ENCODE measurements around the gene IQGAP3. TPM values are rescaled to one million over a fixed set of nuclear protein-coding genes. Genes with fewer than 3 reads are reported as not detected.

The IQGAP3 gene
- total and polyA plus RNA-seq, 2 of the 4 experiments (the other 2 are of a cell fraction), result 12.5 to 13.6 TPM

- no TSS peak for BruUV-seq (replicated peaks)
- WGBS, 2 experiments (ENCODE audit: extremely low coverage in 2 of 2, insufficient read length in 1 of 2), result no CpG with 5 or more reads among the region's 3 CpGs
Observed at GRCh38 chr1:156551066-156551643, 21.2 kb downstream of the IQGAP3 start.

More at GRCh38 chr1:156551066-156551643, 21.2 kb downstream of the IQGAP3 start:
- Histone ChIP-seq H3K9me1 (ENCODE audit: insufficient read depth, low read length) (peaks cover 13% of the 10 kb centered on the region), H3K79me1 (ENCODE audit: low read depth in 1 of 2, low read length in 2 of 2) (peaks cover 0 to 22% of the 10 kb centered on the region in 2 experiments; a peak in 3 of 4 replicates), H2BK20ac (ENCODE audit: low read depth, low read length) (no peak overlapping the region), H2AFZ (replicated peaks; ENCODE audit: low read length, poor library complexity) (peak overlapping the region; percentile 32), H3K9ac (ENCODE audit: low read depth, low read length) (no peak overlapping the region), H2AK5ac (ENCODE audit: low read depth, low read length) (no peak overlapping the region), H4K20me1 (ENCODE audit: insufficient read depth, low read length) (no peaks in the 10 kb centered on the region), H3K27ac (ENCODE audit: insufficient read depth, low read length) (no peak overlapping the region), H3K36me3 (ENCODE audit: control insufficient read depth, insufficient read depth, low read length) (peaks cover 13% of the 10 kb centered on the region), H3K18ac (ENCODE audit: low read depth, low read length) (no peak overlapping the region), H3K9me3 (ENCODE audit: control insufficient read depth, insufficient read depth, low read length) (no peaks in the 10 kb centered on the region), H2BK15ac (ENCODE audit: low read depth, low read length) (no peak overlapping the region), H4K5ac (ENCODE audit: low read depth, low read length) (no peak overlapping the region), H3K4ac (ENCODE audit: low read depth, low read length) (no peak overlapping the region), H2AK9ac (replicated peaks; ENCODE audit: low read depth, low read length, poor library complexity) (no peak overlapping the region), H3K56ac (ENCODE audit: extremely low read depth, insufficient read depth, low read length) (no peak overlapping the region), H4K91ac (ENCODE audit: insufficient read depth, low read depth, low read length) (no peak overlapping the region), H3K4me2 (ENCODE audit: low read depth, low read length) (no peak overlapping the region), H3K23ac (ENCODE audit: low read depth, low read length) (no peak overlapping the region), H3K4me3 (ENCODE audit: insufficient read depth, low read depth, low read length) (no peak overlapping the region), H2BK120ac (ENCODE audit: low read depth, low read length) (no peak overlapping the region), H2BK5ac (ENCODE audit: low read depth, low read length, poor library complexity, severe bottlenecking) (no peak overlapping the region), H4K8ac (ENCODE audit: low read depth in 2 of 2, low read length in 2 of 2) (no peak overlapping the region), H3K27me3 (ENCODE audit: control insufficient read depth, insufficient read depth, low read length) (no peaks in the 10 kb centered on the region), H3K14ac (replicated peaks; ENCODE audit: low read depth, low read length) (no peak overlapping the region), H3K4me1 (ENCODE audit: control insufficient read depth, insufficient read depth, low read length) (no peaks in the 10 kb centered on the region)
- intact Hi-C loops (cut with micrococcal nuclease) (no loop called here), dilution Hi-C loops (cut with HindIII; ENCODE audit: low sequenced_read_pairs, unreplicated experiment) (no loop called here), in situ Hi-C loops (cut with MboI; ENCODE audit: low sequenced_read_pairs) (no loop called here)
- CTCF ChIA-PET, result no interaction called here
- ATAC-seq (ENCODE audit: low read depth), result no peak
- no peak for DNase-seq
- POLR2A ChIA-PET (ENCODE audit: unreplicated experiment), result no interaction called here
- no peak for TF ChIP-seq MAZ (IDR thresholded peaks at IDR 0.05; ENCODE audit: borderline replicate concordance, low read depth, low read length)
- no peak for TF ChIP-seq RAD21 (IDR thresholded peaks at IDR 0.05; ENCODE audit: low read length)
- TF ChIP-seq CHD1 (IDR thresholded peaks at IDR 0.05; ENCODE audit: low read depth, low read length), result no peak
- no peak for TF ChIP-seq POLR2A (IDR thresholded peaks at IDR 0.05; ENCODE audit: low read depth, low read length)
- no peak for TF ChIP-seq ELK1 (IDR thresholded peaks at IDR 0.05; ENCODE audit: borderline replicate concordance, low read depth, low read length)
- TF ChIP-seq USF2 (IDR thresholded peaks at IDR 0.05; ENCODE audit: low read depth, low read length), result no peak
- TF ChIP-seq RCOR1 (IDR thresholded peaks at IDR 0.05; ENCODE audit: insufficient replicate concordance, low read length), result no peak
- TF ChIP-seq, protein P1, sequence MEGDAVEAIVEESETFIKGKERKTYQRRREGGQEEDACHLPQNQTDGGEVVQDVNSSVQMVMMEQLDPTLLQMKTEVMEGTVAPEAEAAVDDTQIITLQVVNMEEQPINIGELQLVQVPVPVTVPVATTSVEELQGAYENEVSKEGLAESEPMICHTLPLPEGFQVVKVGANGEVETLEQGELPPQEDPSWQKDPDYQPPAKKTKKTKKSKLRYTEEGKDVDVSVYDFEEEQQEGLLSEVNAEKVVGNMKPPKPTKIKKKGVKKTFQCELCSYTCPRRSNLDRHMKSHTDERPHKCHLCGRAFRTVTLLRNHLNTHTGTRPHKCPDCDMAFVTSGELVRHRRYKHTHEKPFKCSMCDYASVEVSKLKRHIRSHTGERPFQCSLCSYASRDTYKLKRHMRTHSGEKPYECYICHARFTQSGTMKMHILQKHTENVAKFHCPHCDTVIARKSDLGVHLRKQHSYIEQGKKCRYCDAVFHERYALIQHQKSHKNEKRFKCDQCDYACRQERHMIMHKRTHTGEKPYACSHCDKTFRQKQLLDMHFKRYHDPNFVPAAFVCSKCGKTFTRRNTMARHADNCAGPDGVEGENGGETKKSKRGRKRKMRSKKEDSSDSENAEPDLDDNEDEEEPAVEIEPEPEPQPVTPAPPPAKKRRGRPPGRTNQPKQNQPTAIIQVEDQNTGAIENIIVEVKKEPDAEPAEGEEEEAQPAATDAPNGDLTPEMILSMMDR (conservative IDR thresholded peaks at IDR 0.05; ENCODE audit: low read depth, low read length), result no peak
- TF ChIP-seq CEBPB (IDR thresholded peaks at IDR 0.05; ENCODE audit: low read depth, low read length), result no peak
- TF ChIP-seq SMC3 (IDR thresholded peaks at IDR 0.05; ENCODE audit: low read depth, low read length), result no peak
- TF ChIP-seq FOS (IDR thresholded peaks at IDR 0.05; ENCODE audit: low read depth, low read length), result no peak
- no peak for TF ChIP-seq MAFK (IDR thresholded peaks at IDR 0.05; ENCODE audit: low read depth, low read length)
- no peak for TF ChIP-seq MXI1 (IDR thresholded peaks at IDR 0.05; ENCODE audit: borderline replicate concordance, low read depth, low read length)
- TF ChIP-seq NFE2L2 (IDR thresholded peaks at IDR 0.05; ENCODE audit: low read depth, low read length), result no peak
- no peak for TF ChIP-seq RFX5 (IDR thresholded peaks at IDR 0.05; ENCODE audit: low read depth, low read length)
- no peak for TF ChIP-seq BHLHE40 (IDR thresholded peaks at IDR 0.05; ENCODE audit: low read depth, low read length)
